K562 (cell line): Measurements from ENCODE around the gene KIAA2012. TPM values are rescaled to one million over a fixed set of nuclear protein-coding genes. Genes with fewer than 3 reads are reported as not detected.

Experiments used
- AFF1 ChIP-seq, 2 experiments: fragments of 450-650 bp; IDR thresholded peaks; 2 replicates each; pipeline ENCODE4 v1.6.1; 2018; ENCODE audit warnings: mild to moderate bottlenecking in 2 of 2, low read depth in 1 of 2; ENCODE audit not compliant: partially characterized antibody in 2 of 2
- ARID1B ChIP-seq: fragments of 450-650 bp; IDR thresholded peaks from 2 replicates; pipeline ENCODE4 v1.6.1; 2016; ENCODE audit warnings: antibody characterized with exemption, mild to moderate bottlenecking, inconsistent platforms
- CAMTA2 ChIP-seq: fragments of 250-450 bp; sonication (Bioruptor Pico); conservative IDR thresholded peaks from 2 replicates; pipeline ENCODE4 v1.5.1; 2022
- CBX3 ChIP-seq, 2 experiments: IDR thresholded peaks; 1 replicate in 1 of 2; 2 replicates in 1 of 2; pipeline ENCODE4 v1.6.1; 2012; ENCODE audit warnings: inconsistent platforms in 2 of 2, low read length in 2 of 2, borderline replicate concordance in 1 of 2, control low read depth in 1 of 2
- FOXP4 ChIP-seq: sonication (generic); formaldehyde crosslinking; IDR thresholded peaks from 2 replicates; pipeline ENCODE4 v1.8.0; 2022; ENCODE audit warnings: mild to moderate bottlenecking, missing genetic modification reagents, borderline replicate concordance
- GTF2E2 ChIP-seq: fragments of 200-800 bp; sonication (Bioruptor generic); IDR thresholded peaks from 2 replicates; pipeline ENCODE4 v1.6.1; 2016; ENCODE audit warnings: missing genetic modification characterization, missing compliant biosample characterization
- HMG20A ChIP-seq: fragments of 450-650 bp; formaldehyde crosslinking; conservative IDR thresholded peaks from 2 replicates; pipeline ENCODE4 v1.4.0; 2020; ENCODE audit warnings: mild to moderate bottlenecking, mixed read lengths
- HNRNPL ChIP-seq: fragments of 200-400 bp; formaldehyde crosslinking; IDR thresholded peaks from 2 replicates; pipeline ENCODE4 v1.6.1; 2017; ENCODE audit warnings: low read depth, mild to moderate bottlenecking, low read length
- NKRF ChIP-seq: fragments of 450-650 bp; IDR thresholded peaks from 2 replicates; pipeline ENCODE4 v1.6.1; 2016; ENCODE audit warnings: borderline replicate concordance
- NR1H2 ChIP-seq: sonication (generic); formaldehyde crosslinking; IDR thresholded peaks from 2 replicates; pipeline ENCODE4 v1.4.0; 2020; ENCODE audit warnings: mild to moderate bottlenecking, missing genetic modification reagents
- NUFIP1 ChIP-seq: fragments of 450-650 bp; IDR thresholded peaks from 2 replicates; pipeline ENCODE4 v1.6.1; 2018; ENCODE audit not compliant: partially characterized antibody
- ZBTB49 ChIP-seq: sonication (generic); formaldehyde crosslinking; IDR thresholded peaks from 2 replicates; pipeline ENCODE4 v1.8.0; 2022; ENCODE audit warnings: missing genetic modification reagents, mild to moderate bottlenecking, borderline replicate concordance
- ZNF253 ChIP-seq: fragments of 250-450 bp; sonication (Bioruptor Pico); conservative IDR thresholded peaks from 2 replicates; pipeline ENCODE4 v1.6.1; 2021; ENCODE audit warnings: mild to moderate bottlenecking
- polyA plus RNA-seq, 8 experiments: library from polyadenylated mRNA; depleted of rRNA in 4 of 8; stranded (reverse) in 5 of 8; unstranded in 3 of 8; fragments of >200 nt; fragmentation: Nextera tagmentation in 2 of 8; fragmentation: Illumina TruSeq in 1 of 8; extraction: Ambion mirVana in 2 of 8; extraction: Trizol in 1 of 8; gene quantifications; 2 replicates each; pipeline versions ENCODE4 v1.2.1 to v1.2.3, GENCODE V29; 2011 to 2014; ENCODE audit warnings: inconsistent platforms in 1 of 8, missing spikeins in 1 of 8
- total RNA-seq, 7 experiments: library from RNA; depleted of rRNA in 6 of 7; stranded (reverse); fragments of >200 nt in 6 of 7; fragmentation: Illumina TruSeq in 2 of 7; extraction: Trizol in 2 of 7; gene quantifications; 2 replicates each; pipeline versions ENCODE4 v1.2.1 to v1.2.3, GENCODE V29; 2011 to 2021; ENCODE audit warnings: low replicate concordance in 1 of 7

KIAA2012 gene
- total and polyA plus RNA-seq, 9 of the 15 experiments (the other 6 are each of a cell fraction or from before 2014, with no cell fraction given): not detected

GRCh38 chr2:202238234-202239197 lies 165.5 kb downstream of the KIAA2012 start, which contains the start of gene SUMO1 (continued):
- TF ChIP-seq AFF1 (IDR thresholded peaks at IDR 0.05; ENCODE audit: low read depth in 1 of 2, partially characterized antibody in 2 of 2) (peak in 1 of 2 experiments; percentile 38), NUFIP1 (no peak), CAMTA2 (CRISPR knock-in tag) (no peak), HMG20A (no peak), FOXP4 (CRISPR knock-in tag) (no peak), ZBTB49 (no peak), GTF2E2 (tag) (no peak), NR1H2 (CRISPR knock-in tag) (no peak), ZNF253 (no peak), ARID1B (no peak), HNRNPL (no peak), NKRF (no peak), CBX3 (IDR thresholded peaks at IDR 0.05; ENCODE audit: borderline replicate concordance in 1 of 2, low read length in 2 of 2) (no peak)
